Fibroblast of the aortic adventitia (primary cell): ENCODE data around the gene ITIH1. TPM values are rescaled to one million over a fixed set of nuclear protein-coding genes. Genes with fewer than 3 reads are reported as not detected.
A peak's percentile ranks its signal among the peaks of the same experiment; 100 is the strongest.

ENCODE experiments used
- DNase-seq: peaks from one replicate; pipeline ENCODE4 v3.0.0-alpha.2; 2010; ENCODE audit warnings: low read depth
- H3K4me3 ChIP-seq: 2 replicates; pipeline ENCODE4 v1.5.1; 2011; ENCODE audit warnings: low read depth, mild to moderate bottlenecking, control low read depth, low read length, moderate library complexity
- total RNA-seq: library from RNA; depleted of rRNA; stranded (reverse); fragments of >200 nt; gene quantifications from 2 replicates; pipeline ENCODE4 v1.2.3, GENCODE V29; 2012; ENCODE audit warnings: low replicate concordance
- TF ChIP-seq, protein P1 (sequence below): IDR thresholded peaks from 2 replicates; pipeline ENCODE4 v1.5.1; 2011; ENCODE audit warnings: mild to moderate bottlenecking, low read length, control low read depth, inconsistent platforms; ENCODE audit not compliant: insufficient read depth

Gene ITIH1
- total RNA-seq, 1 donor = not detected

GRCh38 chr3:52791928-52792327 lies 14.5 kb downstream of the ITIH1 start:
- TF ChIP-seq, protein P1, sequence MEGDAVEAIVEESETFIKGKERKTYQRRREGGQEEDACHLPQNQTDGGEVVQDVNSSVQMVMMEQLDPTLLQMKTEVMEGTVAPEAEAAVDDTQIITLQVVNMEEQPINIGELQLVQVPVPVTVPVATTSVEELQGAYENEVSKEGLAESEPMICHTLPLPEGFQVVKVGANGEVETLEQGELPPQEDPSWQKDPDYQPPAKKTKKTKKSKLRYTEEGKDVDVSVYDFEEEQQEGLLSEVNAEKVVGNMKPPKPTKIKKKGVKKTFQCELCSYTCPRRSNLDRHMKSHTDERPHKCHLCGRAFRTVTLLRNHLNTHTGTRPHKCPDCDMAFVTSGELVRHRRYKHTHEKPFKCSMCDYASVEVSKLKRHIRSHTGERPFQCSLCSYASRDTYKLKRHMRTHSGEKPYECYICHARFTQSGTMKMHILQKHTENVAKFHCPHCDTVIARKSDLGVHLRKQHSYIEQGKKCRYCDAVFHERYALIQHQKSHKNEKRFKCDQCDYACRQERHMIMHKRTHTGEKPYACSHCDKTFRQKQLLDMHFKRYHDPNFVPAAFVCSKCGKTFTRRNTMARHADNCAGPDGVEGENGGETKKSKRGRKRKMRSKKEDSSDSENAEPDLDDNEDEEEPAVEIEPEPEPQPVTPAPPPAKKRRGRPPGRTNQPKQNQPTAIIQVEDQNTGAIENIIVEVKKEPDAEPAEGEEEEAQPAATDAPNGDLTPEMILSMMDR = no peak
- no peak overlapping the region for H3K4me3 ChIP-seq
- no peak for DNase-seq

- H3K4me3 ChIP-seq = no peak overlapping the region
- TF ChIP-seq, protein P1 = no peak
- DNase-seq = no peak
These were observed 15.0 kb downstream of the ITIH1 start for GRCh38 chr3:52792413-52792812.

DNA sequence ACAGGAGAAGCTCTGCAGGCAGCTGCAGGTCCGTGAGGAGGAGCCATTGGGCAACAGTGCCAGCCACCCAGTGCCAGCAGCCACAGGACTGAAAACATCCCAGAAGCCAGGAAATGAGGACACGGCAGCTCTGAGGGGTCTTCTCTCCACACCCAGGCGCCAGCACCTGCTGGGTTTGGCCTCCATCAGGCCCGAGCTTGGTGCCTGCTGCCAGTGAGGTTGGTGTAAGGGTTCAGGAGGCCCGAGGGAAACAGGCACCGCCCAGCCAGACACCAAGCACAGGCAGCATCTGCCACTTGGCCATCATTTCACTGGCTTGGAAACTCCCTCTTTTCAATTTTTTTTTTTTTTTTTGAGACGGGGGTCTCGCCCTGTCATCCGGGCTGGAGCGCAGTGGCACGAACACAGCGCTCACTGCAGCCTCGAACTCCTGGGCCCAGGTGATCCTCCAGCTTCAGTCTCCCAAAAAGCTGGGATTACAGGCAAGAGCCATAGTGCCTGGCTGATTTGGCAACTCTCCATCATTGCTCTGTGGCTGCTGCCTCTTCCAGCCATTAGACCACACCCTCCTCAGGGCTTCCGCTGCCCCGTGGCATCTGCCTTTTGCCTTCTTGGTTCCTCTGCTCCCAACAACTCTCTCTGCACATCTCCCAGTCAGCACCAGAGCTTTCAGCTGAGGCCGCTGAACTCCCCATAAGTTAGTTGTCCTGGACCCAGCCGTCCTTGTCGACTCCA lies 15.7 kb downstream of the ITIH1 start:
- H3K4me3 ChIP-seq = no peak overlapping the region
- TF ChIP-seq, protein P1 = no peak
- peak; percentile 46 for DNase-seq

DNA sequence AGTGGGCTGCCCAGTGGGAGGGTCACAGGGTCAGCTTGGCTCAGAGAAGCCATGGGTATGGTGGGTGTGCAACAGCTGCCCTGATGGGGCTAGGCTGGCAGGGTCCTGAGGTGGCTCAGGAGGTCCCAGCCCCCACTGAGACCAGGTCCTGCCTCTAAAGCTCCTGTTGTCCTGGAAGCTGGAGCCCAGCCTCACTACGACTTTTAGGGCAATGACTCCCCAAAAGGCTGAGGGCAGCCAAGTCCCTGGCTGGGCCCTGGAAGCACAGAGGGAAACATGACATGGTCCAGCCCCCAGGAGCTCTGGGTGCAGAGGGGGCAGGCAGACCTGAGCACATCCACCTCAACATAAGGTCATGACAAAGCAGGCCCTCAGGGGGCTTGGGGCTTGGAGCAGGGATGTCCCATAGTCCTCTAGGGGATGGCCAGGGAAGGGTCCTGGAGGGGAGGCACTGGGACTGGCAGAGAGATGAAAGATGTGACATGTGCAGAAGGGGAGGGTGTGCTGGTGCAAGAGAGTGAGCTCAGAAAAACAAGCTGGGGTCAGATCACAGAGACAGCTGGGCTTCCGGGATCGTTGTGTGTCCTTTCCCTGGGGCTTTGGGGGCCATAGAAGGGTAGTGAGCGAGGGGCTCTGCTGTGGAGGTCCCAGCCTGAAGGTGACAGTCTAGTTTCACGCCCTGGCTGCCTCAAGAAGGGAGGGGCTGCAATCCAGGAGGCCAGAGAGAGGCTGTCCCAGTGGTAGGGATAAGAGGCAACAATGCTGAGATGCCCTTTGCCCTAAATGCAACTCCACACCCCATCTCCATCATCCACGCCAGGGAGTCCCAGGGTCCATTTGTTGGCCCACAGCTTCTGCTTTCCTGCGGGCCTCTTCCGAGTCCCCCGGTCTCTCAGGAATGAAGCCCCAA lies 16.6 kb downstream of the ITIH1 start:
- TF ChIP-seq, protein P1 = no peak
- no peak overlapping the region for H3K4me3 ChIP-seq
- no peak for DNase-seq

DNA sequence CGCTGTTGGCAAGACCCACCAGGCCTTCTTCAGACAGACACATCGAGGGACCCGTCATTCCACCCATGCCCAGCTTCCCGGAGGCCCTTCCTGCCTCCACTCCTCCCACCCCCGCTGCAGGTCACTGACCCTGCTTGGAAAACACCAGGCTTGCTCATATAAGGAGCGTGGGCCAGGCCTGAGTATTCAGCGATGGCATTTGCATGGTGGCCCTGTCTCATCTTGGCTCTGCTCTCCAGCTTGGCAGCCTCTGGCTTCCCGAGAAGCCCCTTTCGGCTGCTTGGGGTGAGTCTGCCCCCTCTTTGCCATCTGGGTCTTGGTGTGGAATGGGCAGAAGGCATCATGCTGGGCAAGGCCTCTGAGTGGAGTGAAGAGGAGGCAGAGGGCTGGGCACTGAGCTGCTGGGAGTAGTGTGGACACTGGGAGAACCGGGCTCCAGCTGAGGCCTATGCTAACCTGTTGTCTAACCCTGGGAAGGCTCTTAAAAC lies 17.3 kb downstream of the ITIH1 start, which contains the start of gene ITIH3:
TSS of gene ITIH3 (plus strand) at position 185 of the 488 bp plus-strand sequence. CDS start at position 193, 8 bp downstream.
- no peak for DNase-seq
- no peak within 1 kb of the TSS for H3K4me3 ChIP-seq
- TF ChIP-seq, protein P1 = no peak

DNA sequence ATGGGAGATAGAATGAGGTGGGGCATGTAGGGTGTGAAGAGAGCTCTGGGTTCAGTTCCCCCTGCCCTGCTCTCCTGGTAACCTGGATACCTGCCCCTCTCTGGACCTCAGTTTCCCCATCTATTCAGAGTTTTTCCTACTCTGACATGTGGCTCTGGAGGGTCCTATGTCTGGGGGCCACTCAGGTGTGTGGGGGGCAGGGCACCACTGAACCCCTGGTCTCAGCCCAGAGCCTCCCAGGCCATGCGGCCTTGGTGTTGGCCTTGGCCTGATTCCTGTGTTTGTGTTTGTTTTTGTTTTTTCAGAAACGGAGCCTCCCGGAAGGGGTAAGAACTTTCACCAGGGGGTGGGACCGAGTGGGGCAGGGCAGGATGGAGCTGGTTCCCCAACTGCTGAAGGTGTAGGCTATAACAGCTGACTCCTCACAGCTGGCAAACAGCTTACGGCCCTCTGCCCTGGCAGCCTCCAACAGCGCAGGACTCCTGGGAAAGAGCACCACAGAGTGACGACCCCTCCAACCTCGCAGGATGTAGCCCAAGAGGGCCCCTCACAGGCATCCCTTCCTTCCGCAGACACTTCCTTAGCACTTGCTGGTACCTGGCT lies 18.0 kb downstream of the ITIH1 start:
- TF ChIP-seq, protein P1 = no peak
- no peak for DNase-seq
- H3K4me3 ChIP-seq = no peak overlapping the region
